Measurements from ENCODE around the gene ICAM1.

- TF ChIP-seq ELF1 (IDR thresholded peaks at IDR 0.05) (no peak), GATA2 (CRISPR knock-in tag; IDR thresholded peaks at IDR 0.05) (no peak), JUND (IDR thresholded peaks at IDR 0.05) (no peak), EZH2phosphoT487 (IDR thresholded peaks at IDR 0.05; ENCODE audit: borderline replicate concordance, low read depth) (no peak)
- TF ChIP-seq, protein P1, sequence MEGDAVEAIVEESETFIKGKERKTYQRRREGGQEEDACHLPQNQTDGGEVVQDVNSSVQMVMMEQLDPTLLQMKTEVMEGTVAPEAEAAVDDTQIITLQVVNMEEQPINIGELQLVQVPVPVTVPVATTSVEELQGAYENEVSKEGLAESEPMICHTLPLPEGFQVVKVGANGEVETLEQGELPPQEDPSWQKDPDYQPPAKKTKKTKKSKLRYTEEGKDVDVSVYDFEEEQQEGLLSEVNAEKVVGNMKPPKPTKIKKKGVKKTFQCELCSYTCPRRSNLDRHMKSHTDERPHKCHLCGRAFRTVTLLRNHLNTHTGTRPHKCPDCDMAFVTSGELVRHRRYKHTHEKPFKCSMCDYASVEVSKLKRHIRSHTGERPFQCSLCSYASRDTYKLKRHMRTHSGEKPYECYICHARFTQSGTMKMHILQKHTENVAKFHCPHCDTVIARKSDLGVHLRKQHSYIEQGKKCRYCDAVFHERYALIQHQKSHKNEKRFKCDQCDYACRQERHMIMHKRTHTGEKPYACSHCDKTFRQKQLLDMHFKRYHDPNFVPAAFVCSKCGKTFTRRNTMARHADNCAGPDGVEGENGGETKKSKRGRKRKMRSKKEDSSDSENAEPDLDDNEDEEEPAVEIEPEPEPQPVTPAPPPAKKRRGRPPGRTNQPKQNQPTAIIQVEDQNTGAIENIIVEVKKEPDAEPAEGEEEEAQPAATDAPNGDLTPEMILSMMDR (IDR thresholded peaks at IDR 0.05) = no peak
Measured at GRCh38 chr19:10228393-10228792, 42.5 kb upstream of the ICAM1 start.
